ENCODE data around the gene OR2T10.
"Not testable (repeated sequence)": the region's sequence is repeated elsewhere in the genome, so short reads cannot be mapped to it uniquely, and the experiment has no call there.

The OR2T10 gene, protein sequence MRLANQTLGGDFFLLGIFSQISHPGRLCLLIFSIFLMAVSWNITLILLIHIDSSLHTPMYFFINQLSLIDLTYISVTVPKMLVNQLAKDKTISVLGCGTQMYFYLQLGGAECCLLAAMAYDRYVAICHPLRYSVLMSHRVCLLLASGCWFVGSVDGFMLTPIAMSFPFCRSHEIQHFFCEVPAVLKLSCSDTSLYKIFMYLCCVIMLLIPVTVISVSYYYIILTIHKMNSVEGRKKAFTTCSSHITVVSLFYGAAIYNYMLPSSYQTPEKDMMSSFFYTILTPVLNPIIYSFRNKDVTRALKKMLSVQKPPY

DNA sequence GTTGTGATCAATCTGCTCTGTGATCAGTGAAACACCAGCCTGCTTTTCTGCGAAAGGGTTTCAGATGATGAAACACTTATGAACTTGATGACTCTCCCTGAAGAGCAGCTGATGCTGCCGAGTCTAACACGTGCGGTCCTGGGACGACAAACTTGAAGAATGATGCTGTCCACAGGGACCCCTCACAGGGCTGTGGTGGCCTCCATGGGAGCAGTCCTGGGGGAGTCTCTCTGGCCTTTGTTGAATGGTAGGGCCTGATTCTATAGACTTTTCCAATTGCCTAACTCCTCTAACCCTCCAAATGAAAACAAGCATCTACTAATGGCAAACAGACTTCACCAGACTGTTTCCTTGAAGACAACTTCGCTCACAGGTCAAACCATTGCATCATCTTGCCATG is at the start of gene OR2T10:
Gene OR2T10, minus strand, starts transcription at position 112 of the 400 bp plus-strand sequence. CDS start 3,932 bp downstream, outside the sequence.
- no peak for TF ChIP-seq ZNF274 (IDR thresholded peaks at IDR 0.05; ENCODE audit: low read depth, low read length)
- no peak within 1 kb of the TSS for H3K4me3 ChIP-seq (ENCODE audit: low read length)

DNA sequence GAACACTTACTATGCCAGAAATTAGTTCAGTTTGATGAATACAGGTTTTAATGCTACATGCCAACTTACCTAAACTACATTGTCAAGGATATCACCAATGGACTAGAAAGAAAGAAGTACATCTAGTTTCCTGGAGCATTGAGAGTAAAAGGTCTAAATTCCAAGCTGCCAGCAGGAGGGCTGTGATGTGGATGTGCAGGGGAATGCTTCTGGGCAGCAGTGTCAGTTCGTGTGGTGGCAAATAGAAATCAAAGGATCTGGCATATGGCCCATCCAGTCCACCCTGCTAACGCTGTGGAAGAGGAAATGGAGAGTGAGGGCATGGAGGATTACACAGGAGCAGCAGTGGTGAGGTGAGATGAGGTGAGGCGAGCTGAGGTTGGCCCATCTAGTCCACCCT is 47.7 kb upstream of the OR2T10 start, which contains the start of gene OR2T35:
Gene OR2T35, minus strand, starts transcription at position 101 of the 400 bp plus-strand sequence. CDS start 6,020 bp downstream, outside the sequence.
- H3K4me3 ChIP-seq (ENCODE audit: low read length): not testable (repeated sequence)

DNA sequence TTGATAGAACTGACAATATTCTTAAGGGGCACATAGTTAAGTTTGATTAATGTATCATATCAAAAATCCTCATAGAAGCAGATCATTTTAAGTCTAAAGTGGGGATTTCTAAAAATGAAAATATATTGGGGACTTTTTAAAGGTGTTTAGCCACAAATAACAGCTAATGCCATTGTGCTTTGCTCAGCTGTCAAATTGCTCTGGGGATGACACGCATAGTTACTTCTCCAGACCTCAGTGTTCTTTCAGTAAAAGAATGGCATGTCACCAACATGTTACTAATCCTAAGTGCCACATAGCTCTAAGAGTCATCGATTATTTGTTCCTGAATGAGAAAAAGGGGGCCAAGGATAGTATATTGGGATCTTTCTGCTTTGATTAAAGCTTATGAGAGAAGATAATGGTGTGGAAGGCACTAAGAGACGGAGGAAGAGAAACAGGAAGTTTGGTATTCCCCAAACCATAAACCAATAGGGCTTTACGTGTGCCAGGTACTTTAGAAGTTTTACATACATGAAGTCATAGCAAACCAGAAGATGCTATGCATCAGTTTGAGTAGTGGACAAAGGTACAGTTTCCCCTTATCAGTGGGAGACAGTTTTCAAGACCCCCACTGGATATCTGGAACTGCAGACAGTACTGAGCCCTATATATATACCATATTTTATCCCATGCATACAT is 45.6 kb upstream of the OR2T10 start:
- H3K4me3 ChIP-seq (ENCODE audit: low read length): not testable (repeated sequence)

DNA sequence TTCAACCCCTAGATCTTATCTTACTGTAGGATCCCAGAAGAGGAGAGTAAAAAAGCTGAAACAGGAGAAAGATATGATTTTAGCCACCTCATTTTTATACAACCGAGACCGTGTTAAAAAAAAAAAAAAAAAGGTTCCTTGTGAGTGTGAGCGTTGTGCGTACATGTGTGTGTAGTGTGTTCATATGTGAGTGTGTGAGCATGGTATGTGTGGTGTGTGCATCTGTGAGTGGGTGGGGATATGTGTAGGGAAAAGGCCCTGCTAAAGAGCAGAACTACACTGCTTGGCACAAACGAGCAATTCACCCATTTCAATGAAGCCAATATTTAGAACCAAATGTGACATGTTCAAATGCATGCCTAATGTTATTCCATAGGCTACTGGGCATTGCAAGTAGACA is 44.1 kb upstream of the OR2T10 start:
- H3K4me3 ChIP-seq (ENCODE audit: low read length): not testable (repeated sequence)

DNA sequence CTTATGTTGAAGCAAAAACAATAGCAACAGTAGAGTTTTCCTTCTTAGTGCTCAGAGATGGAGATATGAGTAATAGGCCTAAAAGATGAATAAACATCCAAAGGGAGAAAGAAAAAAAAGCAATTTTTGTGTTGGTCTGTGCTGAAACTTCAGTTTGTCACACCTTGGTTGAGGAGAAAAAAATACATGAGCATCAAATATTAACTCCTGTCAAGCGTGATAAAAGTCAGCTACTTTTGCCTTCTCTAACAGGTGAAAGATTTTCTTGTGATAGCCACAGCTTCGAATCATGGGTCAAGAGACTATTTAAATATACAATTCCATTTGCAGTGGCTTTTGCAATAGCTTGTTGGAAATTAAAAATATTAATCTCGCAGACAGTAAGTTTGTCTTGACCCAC is 43.4 kb upstream of the OR2T10 start:
- not testable (repeated sequence) for H3K4me3 ChIP-seq (ENCODE audit: low read length)

DNA sequence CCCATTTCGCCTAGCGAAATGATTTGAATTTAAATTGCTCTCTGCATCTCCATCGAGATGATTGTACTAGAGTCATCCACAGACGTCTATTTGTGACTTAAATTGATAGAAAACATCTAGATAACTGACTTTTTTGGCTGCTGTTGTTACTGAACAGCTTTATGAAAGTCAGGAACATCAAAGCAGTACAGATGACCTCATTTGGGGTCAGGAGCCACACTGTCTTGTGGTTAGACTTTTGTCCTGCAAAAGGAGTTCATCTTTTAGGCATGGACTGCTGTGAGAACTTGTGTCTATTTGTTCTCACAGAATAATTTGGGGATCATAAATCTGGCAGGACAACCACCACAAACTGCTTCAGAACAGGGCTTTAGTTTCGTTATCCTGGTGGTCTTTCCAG is 42.2 kb upstream of the OR2T10 start:
- H3K4me3 ChIP-seq (ENCODE audit: low read length): not testable (repeated sequence)

DNA sequence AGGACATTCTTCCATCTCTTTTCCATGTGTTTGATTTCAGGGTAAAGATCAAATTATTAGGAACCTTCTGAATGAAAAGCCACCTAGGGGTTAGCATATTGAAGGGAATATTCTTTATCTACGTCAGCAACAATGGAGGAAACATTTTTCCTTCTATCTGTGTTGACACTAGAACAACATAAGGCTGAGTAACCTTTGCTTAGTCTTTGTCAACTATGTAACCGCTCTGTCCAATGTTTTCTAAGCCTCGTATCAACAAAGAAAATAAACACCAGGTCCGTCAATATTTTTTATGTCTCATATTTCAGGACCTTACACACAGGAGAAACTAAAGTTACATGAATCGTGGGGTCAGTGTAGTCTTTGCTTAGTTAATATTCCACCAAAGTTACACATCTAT is 39.1 kb upstream of the OR2T10 start:
- H3K4me3 ChIP-seq (ENCODE audit: low read length): not testable (repeated sequence)

DNA sequence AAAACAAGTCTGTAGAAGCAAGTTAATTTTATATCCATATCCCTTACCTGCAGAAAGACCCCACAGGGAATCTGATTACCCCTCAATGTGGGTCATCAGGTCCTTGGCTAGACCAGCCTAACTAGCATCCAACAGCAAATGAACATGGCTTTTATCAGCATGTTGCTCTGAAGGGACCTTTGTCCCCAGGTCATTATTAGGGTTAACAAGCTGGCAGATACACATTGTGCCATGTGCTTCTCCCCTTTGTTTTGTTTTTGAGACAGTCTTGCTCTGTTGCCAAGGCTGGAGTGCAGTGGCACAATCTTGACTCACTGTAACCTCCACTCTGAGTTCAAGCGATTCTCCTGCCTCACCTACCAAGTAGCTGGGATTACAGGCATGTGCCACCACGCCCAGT is 37.5 kb upstream of the OR2T10 start, which contains the start of gene OR2T11:
Gene OR2T11, minus strand, starts transcription at position 101 of the 400 bp plus-strand sequence. CDS start 7,963 bp downstream, outside the sequence.
- H3K4me3 ChIP-seq (ENCODE audit: low read length): not testable (repeated sequence)

DNA sequence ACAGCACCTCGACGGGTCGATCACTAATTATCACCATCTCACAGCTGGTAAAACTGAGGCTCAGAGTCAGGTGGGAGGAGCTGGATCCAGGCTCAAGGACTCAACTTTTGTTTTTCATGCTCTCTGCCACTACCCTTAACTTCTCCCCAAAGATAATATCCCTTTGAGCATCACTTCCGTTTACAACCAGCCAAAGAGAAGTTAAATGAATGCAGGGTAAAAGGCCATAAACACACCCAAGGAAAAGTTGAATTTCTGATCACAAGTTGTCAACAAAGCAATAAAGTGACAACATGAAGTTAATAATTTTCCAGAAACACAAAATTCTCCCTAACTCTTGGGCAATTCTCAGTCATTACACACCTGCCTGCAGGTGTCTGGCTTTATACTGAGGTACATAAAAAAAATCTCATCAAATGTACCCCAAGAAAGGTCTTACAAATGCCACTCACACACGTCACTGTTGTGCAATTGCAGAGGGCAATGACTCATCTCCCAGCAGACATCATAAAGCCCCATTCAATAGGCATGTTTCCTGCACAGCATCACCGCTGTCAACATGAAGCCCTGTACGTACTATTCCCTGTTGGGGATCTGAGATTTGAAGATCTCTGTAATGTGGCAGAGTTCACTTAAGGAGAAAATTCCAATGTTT is 34.0 kb upstream of the OR2T10 start:
- H3K4me3 ChIP-seq (ENCODE audit: low read length): no peak overlapping the region
- TF ChIP-seq ZNF274 (IDR thresholded peaks at IDR 0.05; ENCODE audit: low read depth, low read length): no peak

DNA sequence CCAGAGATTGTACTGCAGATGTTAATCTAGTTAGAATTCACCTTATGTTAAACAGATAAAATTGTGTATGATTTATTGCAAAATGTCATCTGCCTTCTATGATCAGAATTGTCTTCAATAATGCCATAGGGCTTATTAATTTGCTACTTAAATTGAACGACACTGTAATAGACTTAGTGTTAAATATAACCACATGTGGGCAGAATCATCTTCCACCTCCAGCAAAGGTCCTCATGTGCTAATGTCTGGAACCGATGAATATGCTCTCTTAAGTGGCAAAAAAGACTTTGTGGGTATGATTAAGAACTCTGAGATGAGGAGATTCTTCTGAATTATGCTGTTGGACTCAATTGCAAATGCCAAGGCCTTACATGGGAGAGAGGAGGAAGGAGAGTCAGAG is 33.1 kb upstream of the OR2T10 start:
- TF ChIP-seq ZNF274 (IDR thresholded peaks at IDR 0.05; ENCODE audit: low read depth, low read length): no peak
- no peak overlapping the region for H3K4me3 ChIP-seq (ENCODE audit: low read length)

DNA sequence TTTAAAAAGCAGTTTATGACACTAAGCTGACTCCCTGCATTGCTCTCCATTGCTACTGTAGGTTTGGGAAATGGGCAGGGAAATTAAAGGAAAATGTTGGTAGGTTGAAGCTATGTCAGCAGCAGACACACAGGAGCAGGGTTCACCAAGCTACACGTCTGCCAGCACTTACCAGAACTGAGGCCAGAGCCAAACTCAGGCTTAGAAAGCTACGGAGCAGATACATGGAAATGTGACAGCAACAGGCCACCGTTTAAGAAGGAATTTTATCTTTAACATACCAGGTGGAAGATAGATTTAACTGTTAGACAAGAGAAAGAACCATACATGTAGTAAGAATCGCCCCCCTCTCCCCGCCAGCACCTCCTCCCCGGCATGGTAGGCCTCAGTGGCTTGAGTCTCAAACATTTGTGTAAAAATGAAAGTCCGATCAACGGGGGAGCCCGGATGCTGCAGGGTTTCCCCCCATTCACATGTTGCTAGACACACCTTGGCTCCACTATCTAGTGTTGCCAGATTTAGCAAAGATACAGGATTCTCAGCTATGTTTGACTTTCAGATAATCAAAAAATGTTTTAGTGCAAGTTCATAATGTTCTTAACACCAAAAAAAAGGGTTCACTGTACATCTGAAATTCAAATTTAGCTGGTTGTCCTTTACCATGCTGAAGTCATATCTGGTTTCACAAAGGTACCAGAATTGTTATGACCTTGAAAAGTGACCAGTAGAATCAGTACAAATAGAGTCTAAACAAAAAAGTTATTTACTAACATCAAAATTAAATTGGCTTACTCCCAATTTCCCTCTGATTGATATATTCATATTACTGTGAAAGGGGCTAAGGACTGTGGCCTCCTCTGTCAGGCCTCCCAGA is 30.7 kb upstream of the OR2T10 start:
- TF ChIP-seq ZNF274 (IDR thresholded peaks at IDR 0.05; ENCODE audit: low read depth, low read length): no peak
- H3K4me3 ChIP-seq (ENCODE audit: low read length): peak overlapping the region; percentile 30; the same call in 1 of the 2 replicates

DNA sequence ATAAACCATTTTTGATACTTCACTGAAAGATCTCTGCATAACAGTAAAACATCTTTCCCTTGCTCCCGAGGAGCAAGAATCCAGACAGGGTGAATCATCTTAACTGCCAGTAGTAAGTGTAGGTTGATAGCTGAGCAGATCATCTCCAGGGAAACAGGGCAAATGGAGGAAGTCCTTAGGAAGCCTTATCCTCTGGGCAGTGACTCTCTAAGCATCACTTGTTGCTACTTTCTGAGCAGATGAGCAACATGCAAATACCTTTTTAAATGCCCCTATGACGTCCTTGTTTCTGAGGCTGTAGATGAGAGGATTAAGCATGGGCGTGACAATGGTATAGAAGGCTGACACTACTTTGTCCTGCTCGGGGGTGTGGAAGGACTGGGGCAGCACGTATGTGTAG is 28.5 kb upstream of the OR2T10 start:
- no peak for TF ChIP-seq ZNF274 (IDR thresholded peaks at IDR 0.05; ENCODE audit: low read depth, low read length)
- H3K4me3 ChIP-seq (ENCODE audit: low read length): no peak overlapping the region

DNA sequence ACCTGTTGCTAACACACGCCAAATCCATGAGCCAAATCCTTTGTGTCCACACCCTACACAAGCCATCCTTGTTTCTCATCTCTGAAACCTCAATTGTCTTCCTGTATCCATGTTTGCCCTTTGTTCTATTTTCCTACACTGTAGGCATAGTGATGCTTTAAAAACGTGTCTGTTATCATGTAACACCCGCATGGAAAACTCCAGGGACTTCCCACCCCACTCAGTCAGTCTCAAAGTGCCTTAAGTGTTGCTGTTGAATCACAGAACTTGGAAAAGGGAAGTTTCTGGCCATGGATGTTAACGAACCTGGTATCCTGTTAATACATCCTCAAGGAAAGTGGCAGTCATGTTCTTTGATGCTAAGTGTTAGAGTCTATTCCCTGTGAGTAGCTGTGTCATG is 27.7 kb upstream of the OR2T10 start:
- H3K4me3 ChIP-seq (ENCODE audit: low read length): no peak overlapping the region
- TF ChIP-seq ZNF274 (IDR thresholded peaks at IDR 0.05; ENCODE audit: low read depth, low read length): no peak

DNA sequence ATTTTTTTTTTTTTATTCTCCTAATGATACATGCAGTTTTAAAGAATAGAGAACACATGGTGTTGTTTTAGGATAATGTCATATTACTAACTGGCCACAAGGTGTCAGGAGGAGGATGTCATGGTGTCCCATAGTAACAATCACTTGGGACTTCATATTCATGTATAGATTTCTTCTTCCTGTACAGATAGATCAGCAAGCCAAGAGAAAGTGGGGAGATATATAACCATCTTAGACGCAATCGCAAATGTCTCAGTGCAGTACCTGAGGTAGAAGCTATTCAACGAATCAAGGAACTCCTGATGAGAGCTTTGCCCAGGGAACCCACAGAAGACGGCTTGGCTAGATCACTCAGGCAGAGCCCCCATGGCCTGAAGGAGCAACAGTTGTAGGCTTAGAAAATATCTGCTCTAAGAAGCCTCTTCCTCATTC is 25.1 kb upstream of the OR2T10 start:
- no peak for TF ChIP-seq ZNF274 (IDR thresholded peaks at IDR 0.05; ENCODE audit: low read depth, low read length)
- no peak overlapping the region for H3K4me3 ChIP-seq (ENCODE audit: low read length)

All from GM08714 (cell line).